Upper lobe of right lung (tissue), 1 donor: ENCODE data around the gene FYN. TPM values are rescaled to one million over a fixed set of nuclear protein-coding genes. Genes with fewer than 3 reads are reported as not detected.
A peak's percentile ranks its signal among the peaks of the same experiment; 100 is the strongest.

Experiments used
- ATAC-seq: fragments of 200-7000 bp; cut with Tn5 transposase; one replicate; pipeline ENCODE4 v1.9.1; 2020; ENCODE audit warnings: mild to moderate bottlenecking, moderate library complexity
- DNase-seq: peaks from one replicate; pipeline ENCODE4 v3.0.0-alpha.2; 2020
- H3K27ac ChIP-seq: fragments of 200-600 bp; one replicate; pipeline ENCODE4 v1.8.0; 2022
- H3K27me3 ChIP-seq: fragments of 200-600 bp; one replicate; pipeline ENCODE4 v1.8.0; 2022; ENCODE audit warnings: mild to moderate bottlenecking
- H3K36me3 ChIP-seq: fragments of 200-600 bp; one replicate; pipeline ENCODE4 v1.8.0; 2022
- H3K4me1 ChIP-seq: fragments of 200-600 bp; one replicate; pipeline ENCODE4 v1.8.0; 2022
- H3K4me3 ChIP-seq: fragments of 200-600 bp; one replicate; pipeline ENCODE4 v1.8.0; 2022; ENCODE audit warnings: mild to moderate bottlenecking
- H3K9me3 ChIP-seq: fragments of 200-600 bp; one replicate; pipeline ENCODE4 v1.8.0; 2022
- intact Hi-C: fragments of 100-400 bp; cut with DNase I; formaldehyde crosslinking; loops from one replicate; pipeline ENCODE4 v1.11.0; 2022
- total RNA-seq: library from RNA; stranded (reverse); fragmentation: NEBNext Ultra II Directional; extraction: Animal tissue kit (Norgen Biotek cat#: 25700); gene quantifications from one replicate; pipeline ENCODE4 v1.2.1, GENCODE V29; 2021
- TF ChIP-seq, protein P1 (sequence below): fragments of 200-600 bp; IDR thresholded peaks from one replicate; pipeline ENCODE4 v1.8.0; 2022; ENCODE audit warnings: antibody characterized with exemption
- donor health status: DM: no; HTN: yes; CAD: no; lungs with severe emphysema.

FYN gene
- total RNA-seq, 1 donor from 2014 or later, result 115 TPM

GRCh38 chr6:111823012-111823411, 50.2 kb downstream of the FYN start:
- Histone ChIP-seq H3K36me3 (no peaks in the 10 kb centered on the region), H3K9me3 (no peaks in the 10 kb centered on the region), H3K27ac (peak overlapping the region; percentile 71), H3K4me1 (peaks cover 33% of the 10 kb centered on the region), H3K27me3 (no peaks in the 10 kb centered on the region), H3K4me3 (no peak overlapping the region)
- ATAC-seq (no peak), DNase-seq (no peak)
- intact Hi-C loops, result no loop called here
- TF ChIP-seq, protein P1, sequence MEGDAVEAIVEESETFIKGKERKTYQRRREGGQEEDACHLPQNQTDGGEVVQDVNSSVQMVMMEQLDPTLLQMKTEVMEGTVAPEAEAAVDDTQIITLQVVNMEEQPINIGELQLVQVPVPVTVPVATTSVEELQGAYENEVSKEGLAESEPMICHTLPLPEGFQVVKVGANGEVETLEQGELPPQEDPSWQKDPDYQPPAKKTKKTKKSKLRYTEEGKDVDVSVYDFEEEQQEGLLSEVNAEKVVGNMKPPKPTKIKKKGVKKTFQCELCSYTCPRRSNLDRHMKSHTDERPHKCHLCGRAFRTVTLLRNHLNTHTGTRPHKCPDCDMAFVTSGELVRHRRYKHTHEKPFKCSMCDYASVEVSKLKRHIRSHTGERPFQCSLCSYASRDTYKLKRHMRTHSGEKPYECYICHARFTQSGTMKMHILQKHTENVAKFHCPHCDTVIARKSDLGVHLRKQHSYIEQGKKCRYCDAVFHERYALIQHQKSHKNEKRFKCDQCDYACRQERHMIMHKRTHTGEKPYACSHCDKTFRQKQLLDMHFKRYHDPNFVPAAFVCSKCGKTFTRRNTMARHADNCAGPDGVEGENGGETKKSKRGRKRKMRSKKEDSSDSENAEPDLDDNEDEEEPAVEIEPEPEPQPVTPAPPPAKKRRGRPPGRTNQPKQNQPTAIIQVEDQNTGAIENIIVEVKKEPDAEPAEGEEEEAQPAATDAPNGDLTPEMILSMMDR, result no peak

DNA sequence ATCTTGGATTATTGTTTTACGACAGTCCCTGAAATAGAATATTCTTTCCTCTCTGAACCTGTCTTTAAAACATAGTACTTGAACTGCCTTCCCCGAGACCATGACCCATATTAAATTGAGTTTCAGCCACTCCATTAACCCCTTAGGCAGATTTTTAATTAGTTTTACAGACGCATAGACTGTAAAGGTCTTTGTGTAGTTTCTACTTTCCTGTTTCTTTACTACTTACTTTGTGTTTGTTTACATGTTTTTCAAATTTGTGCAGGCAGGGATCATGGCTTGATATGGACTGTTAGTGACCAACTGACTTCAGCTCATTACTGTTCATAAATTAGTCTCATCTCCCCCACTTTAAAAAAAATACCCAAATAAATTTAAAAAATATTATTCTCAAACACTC, 53.8 kb downstream of the FYN start:
- Histone ChIP-seq H3K27me3 (no peaks in the 10 kb centered on the region), H3K4me3 (no peak overlapping the region), H3K36me3 (no peaks in the 10 kb centered on the region), H3K4me1 (peaks cover 30% of the 10 kb centered on the region), H3K9me3 (no peaks in the 10 kb centered on the region), H3K27ac (no peak overlapping the region)
- no peak for ATAC-seq
- intact Hi-C loops, result no loop called here
- DNase-seq, result no peak
- TF ChIP-seq, protein P1, result no peak

DNA sequence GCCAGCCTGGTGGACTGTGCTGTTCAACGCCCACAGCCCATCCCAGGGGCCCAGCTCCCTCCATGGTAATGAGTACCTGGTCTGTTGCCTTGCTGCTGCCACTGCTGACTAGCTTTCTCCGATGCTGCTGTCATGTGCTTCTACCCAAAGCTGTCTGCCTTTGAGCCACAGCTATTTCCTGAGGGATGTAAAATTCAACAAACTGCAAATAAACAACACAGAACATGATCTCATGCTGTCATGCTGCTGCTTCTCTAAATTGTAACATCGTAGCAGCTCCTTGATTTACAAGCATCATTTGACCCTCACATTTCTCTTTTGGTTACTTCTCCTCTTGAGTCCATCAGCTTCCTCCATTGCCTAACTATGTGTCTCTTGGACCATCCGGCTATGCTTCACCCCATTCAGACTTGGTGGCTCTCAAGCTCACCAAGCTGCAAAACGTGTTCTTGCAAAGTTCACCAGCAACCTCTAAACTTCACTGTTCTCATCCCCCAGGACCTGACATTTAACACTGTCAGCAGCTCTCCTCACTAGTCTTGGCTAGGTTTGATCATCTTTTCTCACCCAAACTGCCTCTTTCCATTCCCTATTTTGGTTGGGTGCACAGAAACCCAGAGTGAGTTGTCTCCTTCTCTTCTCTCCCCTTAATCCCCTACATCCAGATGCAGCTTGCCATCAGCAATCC, 54.6 kb downstream of the FYN start:
- intact Hi-C loops, result no loop called here
- Histone ChIP-seq H3K4me1 (peaks cover 24% of the 10 kb centered on the region), H3K4me3 (no peak overlapping the region), H3K27ac (no peak overlapping the region), H3K27me3 (no peaks in the 10 kb centered on the region), H3K9me3 (no peaks in the 10 kb centered on the region), H3K36me3 (no peaks in the 10 kb centered on the region)
- ATAC-seq (peak; percentile 25), DNase-seq (no peak)
- TF ChIP-seq, protein P1, result no peak

- DNase-seq (no peak), ATAC-seq (no peak)
- H3K36me3 ChIP-seq, result no peaks in the 10 kb centered on the region
- H3K27me3 ChIP-seq, result no peaks in the 10 kb centered on the region
- H3K4me1 ChIP-seq, result peaks cover 22% of the 10 kb centered on the region
- no peaks in the 10 kb centered on the region for H3K9me3 ChIP-seq
- intact Hi-C loops, result no loop called here
- no peak overlapping the region for H3K27ac ChIP-seq
- TF ChIP-seq, protein P1, result no peak
- H3K4me3 ChIP-seq, result no peak overlapping the region
Measured at GRCh38 chr6:111817451-111818120, 55.7 kb downstream of the FYN start.

GRCh38 chr6:111813677-111814310, 59.5 kb downstream of the FYN start:
- ATAC-seq, result no peak
- H3K27me3 ChIP-seq, result no peaks in the 10 kb centered on the region
- H3K9me3 ChIP-seq, result no peaks in the 10 kb centered on the region
- intact Hi-C loops, result no loop called here
- H3K36me3 ChIP-seq, result no peaks in the 10 kb centered on the region
- no peak overlapping the region for H3K4me3 ChIP-seq
- DNase-seq, result no peak
- H3K27ac ChIP-seq, result no peak overlapping the region
- TF ChIP-seq, protein P1, result no peak
- peaks cover 26% of the 10 kb centered on the region for H3K4me1 ChIP-seq
